ENCODE measurements around the gene ASB2.

Gene ASB2

DNA sequence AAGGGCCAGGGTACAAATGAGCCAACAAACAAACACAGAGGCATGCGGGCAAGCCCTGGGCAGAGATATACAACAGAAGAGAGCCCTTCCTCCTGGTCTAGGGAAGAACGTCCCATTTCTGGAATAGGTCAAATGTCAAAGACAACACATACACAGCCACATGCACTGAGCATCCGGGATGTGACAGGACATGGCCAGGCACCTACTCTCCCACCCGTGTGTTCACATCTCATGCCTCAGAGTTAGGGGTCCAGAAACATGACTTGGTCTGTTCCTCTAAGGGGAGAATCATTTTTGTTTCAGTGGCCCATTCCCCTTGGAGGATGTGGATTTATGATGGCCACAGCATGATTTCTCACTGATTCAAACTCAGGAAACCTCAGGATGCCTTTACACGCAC is 801 bp upstream of the ASB2 start:
- Histone ChIP-seq H3K4me1 (ENCODE audit: control insufficient read depth in 1 of 2, insufficient read depth in 2 of 2, low read length in 2 of 2) (peaks cover 0 to 17% of the 10 kb centered on the region in 2 donors), H3K9me3 (ENCODE audit: control insufficient read depth in 1 of 2, low read length in 2 of 2) (no peaks in the 10 kb centered on the region), H3K36me3 (ENCODE audit: control insufficient read depth in 1 of 2, insufficient read depth in 2 of 2, low read length in 2 of 2) (no peaks in the 10 kb centered on the region), H3K27ac (ENCODE audit: low read length) (peak overlapping the region; percentile 90), H3K27me3 (ENCODE audit: low read depth, low read length) (no peaks in the 10 kb centered on the region), H3K4me3 (ENCODE audit: low read depth in 1 of 2, low read length in 2 of 2) (peak overlapping the region in 1 of 2 donors; percentile 72)

DNA sequence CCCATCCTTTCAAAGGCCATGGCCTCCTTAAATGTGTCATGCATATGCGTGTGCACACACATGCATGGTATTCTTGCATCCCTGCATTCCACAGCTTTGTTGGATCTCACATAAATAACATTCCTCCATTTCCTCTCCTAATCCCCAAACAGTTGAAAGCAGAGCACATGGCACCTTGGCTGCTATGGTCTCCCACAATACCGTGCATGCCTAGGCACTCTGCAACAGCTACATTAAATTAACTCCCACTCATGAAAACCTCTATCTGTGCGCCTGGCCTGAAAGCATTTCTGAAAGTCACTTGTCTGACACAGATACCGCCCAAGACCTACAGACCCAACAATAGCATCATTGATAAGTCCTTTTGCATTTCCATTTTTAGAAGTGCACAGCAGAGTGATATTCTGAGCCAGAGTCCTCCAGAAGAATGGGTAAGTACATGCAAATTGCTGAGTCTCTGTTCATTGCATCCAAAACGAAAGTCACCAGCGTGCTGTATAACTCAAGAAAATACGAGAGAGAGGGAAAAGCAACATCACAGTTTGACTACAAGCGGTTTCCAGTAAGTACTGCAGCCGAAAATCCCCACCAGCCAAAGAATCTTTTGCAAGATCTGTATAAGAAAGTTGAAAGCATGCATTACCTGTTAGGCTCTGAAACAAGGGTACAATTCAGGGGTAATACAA is 436 bp downstream of the ASB2 start:
- Histone ChIP-seq H3K36me3 (ENCODE audit: control insufficient read depth in 1 of 2, insufficient read depth in 2 of 2, low read length in 2 of 2) (no peaks in the 10 kb centered on the region), H3K4me3 (ENCODE audit: low read depth in 1 of 2, low read length in 2 of 2) (peak overlapping the region; percentile 67 to 72), H3K27ac (ENCODE audit: low read length) (peak overlapping the region; percentile 90), H3K4me1 (ENCODE audit: control insufficient read depth in 1 of 2, insufficient read depth in 2 of 2, low read length in 2 of 2) (peaks cover 0 to 10% of the 10 kb centered on the region in 2 donors), H3K27me3 (ENCODE audit: low read depth, low read length) (no peaks in the 10 kb centered on the region), H3K9me3 (ENCODE audit: control insufficient read depth in 1 of 2, low read length in 2 of 2) (no peaks in the 10 kb centered on the region)

DNA sequence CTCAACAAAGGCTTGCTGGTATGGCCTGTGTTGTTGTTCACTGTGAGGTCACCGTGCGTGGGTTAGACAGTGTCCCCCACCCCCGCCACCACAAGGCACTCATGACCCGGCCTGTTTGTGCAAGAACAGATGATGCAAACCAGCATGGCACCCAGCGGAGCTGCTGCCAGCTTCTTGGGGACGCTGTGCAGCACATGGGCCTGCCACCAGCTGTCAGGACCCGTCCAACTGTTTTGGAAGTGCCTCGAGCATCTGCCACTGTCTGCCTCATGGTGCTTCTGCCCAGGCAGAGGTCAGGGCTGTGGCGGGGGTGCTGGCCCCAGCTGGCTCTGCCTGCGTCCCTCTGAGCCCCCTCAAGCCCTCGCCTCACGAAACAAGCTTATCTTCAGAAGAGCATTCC is 1.5 kb downstream of the ASB2 start:
- peak overlapping the region; percentile 67 to 72 for H3K4me3 ChIP-seq (ENCODE audit: low read depth in 1 of 2, low read length in 2 of 2)
- H3K9me3 ChIP-seq (ENCODE audit: control insufficient read depth in 1 of 2, low read length in 2 of 2), result no peaks in the 10 kb centered on the region
- peaks cover 0 to 19% of the 10 kb centered on the region in 2 donors for H3K4me1 ChIP-seq (ENCODE audit: control insufficient read depth in 1 of 2, insufficient read depth in 2 of 2, low read length in 2 of 2)
- no peaks in the 10 kb centered on the region for H3K27me3 ChIP-seq (ENCODE audit: low read depth, low read length)
- H3K27ac ChIP-seq (ENCODE audit: low read length), result no peak overlapping the region
- H3K36me3 ChIP-seq (ENCODE audit: control insufficient read depth in 1 of 2, insufficient read depth in 2 of 2, low read length in 2 of 2), result no peaks in the 10 kb centered on the region

DNA sequence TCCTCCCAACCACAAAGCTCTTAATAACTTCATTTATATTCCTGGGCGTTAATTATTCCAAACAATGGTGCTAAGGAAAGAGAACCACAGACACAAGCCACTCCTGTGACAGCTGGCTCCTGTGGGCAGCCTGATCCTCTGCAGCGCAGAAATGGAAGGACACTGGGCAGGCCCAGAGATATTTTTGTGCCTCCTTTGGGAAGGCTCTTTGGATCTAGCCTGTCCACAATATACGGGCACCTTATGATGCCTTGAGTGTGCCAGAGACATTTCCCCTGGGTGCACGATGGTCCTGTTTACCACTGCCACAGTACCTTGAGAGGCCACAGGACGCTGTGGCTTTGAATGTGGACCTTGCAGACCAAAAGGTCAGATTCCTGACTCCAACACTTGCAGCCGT is 2.1 kb downstream of the ASB2 start:
- no peaks in the 10 kb centered on the region for H3K9me3 ChIP-seq (ENCODE audit: control insufficient read depth in 1 of 2, low read length in 2 of 2)
- peak overlapping the region; percentile 13 for H3K27ac ChIP-seq (ENCODE audit: low read length)
- peak overlapping the region; percentile 67 to 72 for H3K4me3 ChIP-seq (ENCODE audit: low read depth in 1 of 2, low read length in 2 of 2)
- no peaks in the 10 kb centered on the region for H3K36me3 ChIP-seq (ENCODE audit: control insufficient read depth in 1 of 2, insufficient read depth in 2 of 2, low read length in 2 of 2)
- H3K27me3 ChIP-seq (ENCODE audit: low read depth, low read length), result no peaks in the 10 kb centered on the region
- H3K4me1 ChIP-seq (ENCODE audit: control insufficient read depth in 1 of 2, insufficient read depth in 2 of 2, low read length in 2 of 2), result peaks cover 0 to 25% of the 10 kb centered on the region in 2 donors

DNA sequence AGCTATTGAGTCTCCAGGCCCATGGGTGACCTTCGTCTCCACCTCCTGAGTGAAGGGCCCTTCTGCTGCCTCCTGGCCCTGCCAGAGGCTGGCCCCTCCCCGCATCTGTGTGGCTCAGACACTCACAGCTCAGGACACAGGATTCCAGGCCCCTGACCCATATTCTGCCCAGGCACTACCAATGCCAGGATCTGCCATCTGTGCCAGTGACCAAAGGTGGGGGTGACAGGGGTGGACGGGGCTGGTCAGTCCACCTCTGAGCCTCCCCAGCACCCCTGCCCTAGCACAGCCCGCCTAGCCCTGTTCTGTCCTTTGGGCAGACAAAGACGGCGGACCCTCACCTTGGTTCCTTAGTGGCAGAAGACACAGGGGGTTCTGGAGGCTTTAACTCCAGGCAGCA is 2.8 kb downstream of the ASB2 start:
- H3K36me3 ChIP-seq (ENCODE audit: control insufficient read depth in 1 of 2, insufficient read depth in 2 of 2, low read length in 2 of 2), result no peaks in the 10 kb centered on the region
- peak overlapping the region in 1 of 2 donors; percentile 72 for H3K4me3 ChIP-seq (ENCODE audit: low read depth in 1 of 2, low read length in 2 of 2)
- H3K4me1 ChIP-seq (ENCODE audit: control insufficient read depth in 1 of 2, insufficient read depth in 2 of 2, low read length in 2 of 2), result peaks cover 0 to 30% of the 10 kb centered on the region in 2 donors
- H3K27ac ChIP-seq (ENCODE audit: low read length), result peak overlapping the region; percentile 13
- no peaks in the 10 kb centered on the region for H3K27me3 ChIP-seq (ENCODE audit: low read depth, low read length)
- no peaks in the 10 kb centered on the region for H3K9me3 ChIP-seq (ENCODE audit: control insufficient read depth in 1 of 2, low read length in 2 of 2)

DNA sequence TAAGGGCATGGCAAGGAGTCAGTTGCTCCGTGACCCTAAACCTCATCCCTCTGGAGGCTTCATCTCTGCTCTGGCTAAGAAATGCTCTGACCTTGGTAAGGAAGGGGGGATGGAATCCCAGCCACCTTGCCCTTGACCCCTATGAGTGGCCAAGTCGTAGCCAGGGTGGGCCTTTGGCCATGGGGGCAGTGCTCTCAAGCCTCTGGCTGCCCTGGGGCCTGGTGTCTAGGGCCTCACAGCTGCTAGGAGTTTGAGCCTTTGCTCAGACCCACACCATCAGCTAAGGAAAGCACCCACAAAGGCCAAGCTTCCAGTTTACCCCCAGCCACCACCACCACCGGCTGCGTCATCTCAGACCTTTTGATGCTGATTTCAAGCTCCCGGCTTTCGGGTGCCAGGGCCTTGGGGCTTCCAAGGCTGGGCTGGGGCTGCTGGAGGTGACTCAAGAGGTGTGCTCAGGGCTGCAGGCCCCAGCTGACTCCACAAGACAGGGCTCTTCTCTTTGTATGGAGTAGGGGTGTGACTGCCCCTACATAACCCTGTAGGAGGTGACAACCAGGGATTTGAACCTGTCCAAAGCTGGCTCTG is 3.7 kb downstream of the ASB2 start:
- Histone ChIP-seq H3K4me3 (ENCODE audit: low read depth in 1 of 2, low read length in 2 of 2) (peak overlapping the region in 1 of 2 donors; percentile 72), H3K27ac (ENCODE audit: low read length) (peak overlapping the region; percentile 71), H3K36me3 (ENCODE audit: control insufficient read depth in 1 of 2, insufficient read depth in 2 of 2, low read length in 2 of 2) (no peaks in the 10 kb centered on the region), H3K27me3 (ENCODE audit: low read depth, low read length) (no peaks in the 10 kb centered on the region), H3K4me1 (ENCODE audit: control insufficient read depth in 1 of 2, insufficient read depth in 2 of 2, low read length in 2 of 2) (peaks cover 0 to 39% of the 10 kb centered on the region in 2 donors), H3K9me3 (ENCODE audit: control insufficient read depth in 1 of 2, low read length in 2 of 2) (no peaks in the 10 kb centered on the region)

- no peaks in the 10 kb centered on the region for H3K36me3 ChIP-seq (ENCODE audit: control insufficient read depth in 1 of 2, insufficient read depth in 2 of 2, low read length in 2 of 2)
- peak overlapping the region; percentile 47 for H3K27ac ChIP-seq (ENCODE audit: low read length)
- no peaks in the 10 kb centered on the region for H3K27me3 ChIP-seq (ENCODE audit: low read depth, low read length)
- peaks cover 0 to 44% of the 10 kb centered on the region in 2 donors for H3K4me1 ChIP-seq (ENCODE audit: control insufficient read depth in 1 of 2, insufficient read depth in 2 of 2, low read length in 2 of 2)
- peak overlapping the region in 1 of 2 donors; percentile 66 for H3K4me3 ChIP-seq (ENCODE audit: low read depth in 1 of 2, low read length in 2 of 2)
- H3K9me3 ChIP-seq (ENCODE audit: control insufficient read depth in 1 of 2, low read length in 2 of 2), result no peaks in the 10 kb centered on the region
Measured at GRCh38 chr14:93971635-93972027, 4.7 kb downstream of the ASB2 start.

DNA sequence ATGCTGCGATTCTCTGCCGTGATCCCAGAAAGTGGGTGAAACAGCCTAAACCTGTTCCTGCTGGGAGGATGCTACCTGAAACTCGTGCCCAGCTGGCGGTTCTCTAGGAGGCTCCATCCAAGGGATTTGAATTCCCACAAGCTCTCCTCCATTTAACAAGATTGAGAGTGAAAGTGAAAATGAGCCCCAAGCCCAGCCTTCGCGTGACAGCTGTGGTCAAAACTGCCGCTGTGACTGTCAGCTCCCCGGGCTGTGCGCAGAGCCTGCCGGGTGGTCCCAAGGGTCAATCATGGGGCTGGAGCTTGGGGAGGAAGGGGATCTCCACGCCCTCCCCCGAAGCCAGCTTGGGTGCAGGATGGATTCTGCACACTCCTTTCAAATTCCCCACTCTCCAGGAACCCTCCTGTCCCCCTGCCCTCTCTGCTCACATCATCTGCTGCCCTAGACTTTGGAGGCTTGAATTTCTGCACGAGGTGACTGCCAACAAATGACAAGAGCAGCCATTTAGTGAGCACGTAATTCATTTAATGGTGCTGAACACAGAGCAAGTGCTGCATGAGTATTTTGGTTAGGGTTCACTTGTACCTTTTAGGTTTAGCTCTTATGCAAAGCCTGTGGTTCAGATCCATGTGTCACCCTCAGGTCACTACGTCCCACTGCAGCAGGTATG is 5.3 kb downstream of the ASB2 start:
- H3K36me3 ChIP-seq (ENCODE audit: control insufficient read depth in 1 of 2, insufficient read depth in 2 of 2, low read length in 2 of 2), result no peaks in the 10 kb centered on the region
- peak overlapping the region; percentile 51 to 66 for H3K4me3 ChIP-seq (ENCODE audit: low read depth in 1 of 2, low read length in 2 of 2)
- peak overlapping the region; percentile 59 for H3K27ac ChIP-seq (ENCODE audit: low read length)
- H3K4me1 ChIP-seq (ENCODE audit: control insufficient read depth in 1 of 2, insufficient read depth in 2 of 2, low read length in 2 of 2), result peaks cover 0 to 46% of the 10 kb centered on the region in 2 donors
- H3K27me3 ChIP-seq (ENCODE audit: low read depth, low read length), result no peaks in the 10 kb centered on the region
- no peaks in the 10 kb centered on the region for H3K9me3 ChIP-seq (ENCODE audit: control insufficient read depth in 1 of 2, low read length in 2 of 2)

DNA sequence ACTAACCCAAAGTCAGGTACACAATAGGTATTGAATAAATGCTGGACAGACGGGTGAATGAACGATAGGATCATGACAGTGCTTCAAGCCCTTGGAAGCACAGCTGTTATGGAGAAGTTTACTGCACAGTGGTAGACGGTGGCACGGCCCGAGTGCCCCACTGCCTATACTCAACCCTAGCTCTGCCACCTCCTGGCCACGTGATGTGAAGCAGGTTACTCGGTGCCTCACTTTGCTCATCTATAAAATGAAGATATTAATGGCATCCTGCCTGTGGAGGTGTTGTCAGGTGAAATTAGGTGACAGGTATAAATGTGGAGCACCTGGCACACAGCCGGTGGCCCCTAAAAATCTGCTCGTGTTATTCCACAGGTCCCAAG is 5.8 kb downstream of the ASB2 start:
- Histone ChIP-seq H3K27me3 (ENCODE audit: low read depth, low read length) (no peaks in the 10 kb centered on the region), H3K9me3 (ENCODE audit: control insufficient read depth in 1 of 2, low read length in 2 of 2) (no peaks in the 10 kb centered on the region), H3K4me1 (ENCODE audit: control insufficient read depth in 1 of 2, insufficient read depth in 2 of 2, low read length in 2 of 2) (peaks cover 0 to 41% of the 10 kb centered on the region in 2 donors), H3K27ac (ENCODE audit: low read length) (peak overlapping the region; percentile 59), H3K36me3 (ENCODE audit: control insufficient read depth in 1 of 2, insufficient read depth in 2 of 2, low read length in 2 of 2) (no peaks in the 10 kb centered on the region), H3K4me3 (ENCODE audit: low read depth in 1 of 2, low read length in 2 of 2) (peak overlapping the region; percentile 51 to 66)

DNA sequence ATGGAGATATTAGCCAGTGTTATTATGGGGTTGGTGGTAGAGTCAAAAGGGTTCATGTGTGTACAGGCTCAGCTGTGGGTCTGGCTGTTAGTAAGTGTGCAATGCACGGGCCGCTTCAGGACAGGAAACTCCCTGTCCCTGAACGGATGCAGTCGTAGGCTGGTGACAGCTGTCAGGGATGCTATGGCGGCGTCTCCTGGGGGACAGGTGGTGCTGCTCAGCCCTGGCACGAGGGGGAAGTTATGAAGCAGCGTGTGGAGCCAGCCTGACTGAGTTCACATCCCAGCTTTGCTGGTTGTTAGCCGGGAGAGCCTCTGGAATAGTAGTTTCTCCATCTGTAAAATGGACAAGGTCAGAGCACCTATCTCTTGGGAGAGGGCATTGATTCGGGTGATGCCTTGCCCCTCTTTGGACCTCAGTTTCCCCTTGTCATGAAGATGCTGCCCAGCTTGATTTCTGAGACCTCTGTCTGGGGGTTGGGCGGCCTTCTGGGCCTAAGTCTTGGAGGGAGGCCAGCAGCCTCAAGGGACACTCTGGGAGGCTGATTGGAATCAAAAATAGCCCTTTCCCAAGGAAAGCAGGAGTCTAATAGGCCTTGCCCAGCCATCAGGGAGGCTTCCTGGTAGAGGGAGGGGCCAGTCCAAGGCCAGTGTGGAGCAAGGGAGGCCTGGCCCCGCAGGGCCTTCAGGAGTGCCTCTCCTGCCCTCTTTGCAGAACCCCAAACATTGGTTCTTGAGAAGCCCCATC is 7.1 kb downstream of the ASB2 start:
- H3K4me1 ChIP-seq (ENCODE audit: control insufficient read depth in 1 of 2, insufficient read depth in 2 of 2, low read length in 2 of 2), result peaks cover 0 to 40% of the 10 kb centered on the region in 2 donors
- peak overlapping the region; percentile 59 for H3K27ac ChIP-seq (ENCODE audit: low read length)
- no peak overlapping the region for H3K4me3 ChIP-seq (ENCODE audit: low read depth in 1 of 2, low read length in 2 of 2)
- no peaks in the 10 kb centered on the region for H3K36me3 ChIP-seq (ENCODE audit: control insufficient read depth in 1 of 2, insufficient read depth in 2 of 2, low read length in 2 of 2)
- H3K27me3 ChIP-seq (ENCODE audit: low read depth, low read length), result no peaks in the 10 kb centered on the region
- H3K9me3 ChIP-seq (ENCODE audit: control insufficient read depth in 1 of 2, low read length in 2 of 2), result no peaks in the 10 kb centered on the region

- Histone ChIP-seq H3K27me3 (ENCODE audit: low read depth, low read length) (no peaks in the 10 kb centered on the region), H3K4me1 (ENCODE audit: control insufficient read depth in 1 of 2, insufficient read depth in 2 of 2, low read length in 2 of 2) (peaks cover 0 to 40% of the 10 kb centered on the region in 2 donors), H3K9me3 (ENCODE audit: control insufficient read depth in 1 of 2, low read length in 2 of 2) (no peaks in the 10 kb centered on the region), H3K4me3 (ENCODE audit: low read depth in 1 of 2, low read length in 2 of 2) (no peak overlapping the region), H3K27ac (ENCODE audit: low read length) (peak overlapping the region; percentile 3), H3K36me3 (ENCODE audit: control insufficient read depth in 1 of 2, insufficient read depth in 2 of 2, low read length in 2 of 2) (no peaks in the 10 kb centered on the region)
Measured at GRCh38 chr14:93967637-93968250, 8.6 kb downstream of the ASB2 start.
